ENCODE results near the gene SMAD3. TPM values are rescaled to one million over a fixed set of nuclear protein-coding genes. Genes with fewer than 3 reads are reported as not detected.

SMAD3 gene
- total RNA-seq, 1 donor from 2014 or later = 12.5 TPM

DNA sequence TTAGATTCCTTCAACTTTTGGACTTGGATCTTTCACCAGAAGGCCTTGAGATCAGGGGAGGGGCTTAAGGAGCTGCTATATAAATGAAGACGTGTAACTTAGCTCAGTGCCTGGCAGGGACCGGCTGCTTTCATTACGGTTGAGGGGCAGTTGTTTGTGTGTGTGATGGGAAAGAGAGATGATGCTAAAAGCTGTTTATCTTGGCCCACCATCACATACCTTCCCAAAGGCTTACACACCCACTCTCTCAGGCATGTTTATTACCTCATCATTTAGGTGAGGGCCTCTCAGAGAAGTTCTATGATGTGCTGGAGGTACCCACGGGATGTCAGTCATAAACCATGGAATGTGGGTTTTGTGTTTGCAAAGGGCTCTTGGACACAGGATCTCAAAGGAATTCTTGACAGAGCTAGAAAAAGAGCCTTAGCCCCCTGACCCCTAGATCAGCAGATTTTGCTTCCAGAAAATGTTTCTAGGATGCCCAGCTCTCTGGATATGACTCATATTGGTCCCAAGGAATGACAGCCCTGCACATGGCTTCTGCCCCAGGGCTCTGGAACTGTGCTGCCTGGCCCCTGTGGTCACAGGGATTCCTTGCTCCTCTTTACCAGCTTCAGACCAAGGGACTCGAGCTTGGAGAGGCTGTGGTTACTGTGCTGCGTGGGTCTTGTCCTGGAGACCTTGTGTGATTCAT lies 15.9 kb upstream of the SMAD3 start:
- H3K4me1 Mint-ChIP-seq = peaks cover 34% of the 10 kb centered on the region
- TF ChIP-seq EZH2phosphoT487 (IDR thresholded peaks at IDR 0.05) (no peak), EZH2 (IDR thresholded peaks at IDR 0.05) (no peak)
- TF ChIP-seq, protein P1, sequence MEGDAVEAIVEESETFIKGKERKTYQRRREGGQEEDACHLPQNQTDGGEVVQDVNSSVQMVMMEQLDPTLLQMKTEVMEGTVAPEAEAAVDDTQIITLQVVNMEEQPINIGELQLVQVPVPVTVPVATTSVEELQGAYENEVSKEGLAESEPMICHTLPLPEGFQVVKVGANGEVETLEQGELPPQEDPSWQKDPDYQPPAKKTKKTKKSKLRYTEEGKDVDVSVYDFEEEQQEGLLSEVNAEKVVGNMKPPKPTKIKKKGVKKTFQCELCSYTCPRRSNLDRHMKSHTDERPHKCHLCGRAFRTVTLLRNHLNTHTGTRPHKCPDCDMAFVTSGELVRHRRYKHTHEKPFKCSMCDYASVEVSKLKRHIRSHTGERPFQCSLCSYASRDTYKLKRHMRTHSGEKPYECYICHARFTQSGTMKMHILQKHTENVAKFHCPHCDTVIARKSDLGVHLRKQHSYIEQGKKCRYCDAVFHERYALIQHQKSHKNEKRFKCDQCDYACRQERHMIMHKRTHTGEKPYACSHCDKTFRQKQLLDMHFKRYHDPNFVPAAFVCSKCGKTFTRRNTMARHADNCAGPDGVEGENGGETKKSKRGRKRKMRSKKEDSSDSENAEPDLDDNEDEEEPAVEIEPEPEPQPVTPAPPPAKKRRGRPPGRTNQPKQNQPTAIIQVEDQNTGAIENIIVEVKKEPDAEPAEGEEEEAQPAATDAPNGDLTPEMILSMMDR (IDR thresholded peaks at IDR 0.05) = no peak
- no peak overlapping the region for H3K27ac ChIP-seq

DNA sequence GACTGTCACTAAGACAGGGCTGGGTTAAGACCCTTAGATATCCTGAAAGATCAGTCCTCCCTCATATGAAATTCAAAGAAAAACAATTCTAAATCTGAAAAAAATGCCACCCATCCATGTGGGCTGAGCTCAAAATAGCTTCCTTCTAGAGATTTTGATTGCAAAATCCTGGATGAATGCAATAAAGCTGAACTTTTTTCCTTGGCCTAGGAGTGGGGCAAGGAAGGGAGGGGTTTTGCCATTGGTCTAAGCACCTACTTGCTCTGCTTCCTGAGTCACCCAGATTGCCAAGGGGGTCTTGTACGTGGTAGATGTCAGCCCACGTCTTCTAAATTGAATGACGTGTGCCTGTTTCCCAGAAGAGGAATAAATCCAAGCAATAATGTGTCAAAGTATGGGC lies 15.3 kb upstream of the SMAD3 start:
- no peak for DNase-seq (ENCODE audit: low spot score)
- H3K9me3 ChIP-seq (ENCODE audit: low read depth) = no peaks in the 10 kb centered on the region
- H4K20me1 ChIP-seq (ENCODE audit: low read depth) = no peaks in the 10 kb centered on the region
- H3K27ac ChIP-seq = no peak overlapping the region
- peaks cover 30% of the 10 kb centered on the region for H3K4me1 Mint-ChIP-seq
- H3F3A ChIP-seq (ENCODE audit: low read depth) = no peaks in the 10 kb centered on the region
- TF ChIP-seq EZH2 (IDR thresholded peaks at IDR 0.05) (no peak), EZH2phosphoT487 (IDR thresholded peaks at IDR 0.05) (no peak)
- TF ChIP-seq, protein P1 (IDR thresholded peaks at IDR 0.05) = no peak
- H3K36me3 Mint-ChIP-seq = no peaks in the 10 kb centered on the region
- no peaks in the 10 kb centered on the region for H3K27me3 ChIP-seq
- H2AFZ ChIP-seq (replicated peaks) = no peak overlapping the region
- no peaks in the 10 kb centered on the region for H3K9me3 Mint-ChIP-seq
- no peak overlapping the region for H3K4me3 Mint-ChIP-seq
- no peaks in the 10 kb centered on the region for H3K79me2 ChIP-seq (ENCODE audit: low read depth)
- H3K4me2 ChIP-seq = no peak overlapping the region
- no peak overlapping the region for H3K4me3 ChIP-seq
- H3K36me3 ChIP-seq = no peaks in the 10 kb centered on the region
- no peak overlapping the region for H3K9ac ChIP-seq
- H3K27me3 Mint-ChIP-seq (ENCODE audit: insufficient read depth, low read depth) = peaks cover 7% of the 10 kb centered on the region
- H3K4me1 ChIP-seq = no peaks in the 10 kb centered on the region
- peak overlapping the region; percentile 46 for H3K27ac Mint-ChIP-seq

More for the DNA sequence above, 15.9 kb upstream of the SMAD3 start:
- Histone ChIP-seq H4K20me1 (ENCODE audit: low read depth) (no peaks in the 10 kb centered on the region), H3F3A (ENCODE audit: low read depth) (no peaks in the 10 kb centered on the region), H3K79me2 (ENCODE audit: low read depth) (no peaks in the 10 kb centered on the region), H3K36me3 (no peaks in the 10 kb centered on the region), H2AFZ (replicated peaks) (no peak overlapping the region), H3K9me3 (ENCODE audit: low read depth) (no peaks in the 10 kb centered on the region), H3K4me3 (no peak overlapping the region), H3K9ac (no peak overlapping the region), H3K4me1 (peaks cover 3% of the 10 kb centered on the region), H3K27me3 (no peaks in the 10 kb centered on the region), H3K4me2 (no peak overlapping the region)
- DNase-seq (ENCODE audit: low spot score) = no peak
- H3K36me3 Mint-ChIP-seq = no peaks in the 10 kb centered on the region
- H3K27me3 Mint-ChIP-seq (ENCODE audit: insufficient read depth, low read depth) = peaks cover 7% of the 10 kb centered on the region
- H3K4me3 Mint-ChIP-seq = no peak overlapping the region
- peak overlapping the region; percentile 46 for H3K27ac Mint-ChIP-seq
- no peaks in the 10 kb centered on the region for H3K9me3 Mint-ChIP-seq

DNA sequence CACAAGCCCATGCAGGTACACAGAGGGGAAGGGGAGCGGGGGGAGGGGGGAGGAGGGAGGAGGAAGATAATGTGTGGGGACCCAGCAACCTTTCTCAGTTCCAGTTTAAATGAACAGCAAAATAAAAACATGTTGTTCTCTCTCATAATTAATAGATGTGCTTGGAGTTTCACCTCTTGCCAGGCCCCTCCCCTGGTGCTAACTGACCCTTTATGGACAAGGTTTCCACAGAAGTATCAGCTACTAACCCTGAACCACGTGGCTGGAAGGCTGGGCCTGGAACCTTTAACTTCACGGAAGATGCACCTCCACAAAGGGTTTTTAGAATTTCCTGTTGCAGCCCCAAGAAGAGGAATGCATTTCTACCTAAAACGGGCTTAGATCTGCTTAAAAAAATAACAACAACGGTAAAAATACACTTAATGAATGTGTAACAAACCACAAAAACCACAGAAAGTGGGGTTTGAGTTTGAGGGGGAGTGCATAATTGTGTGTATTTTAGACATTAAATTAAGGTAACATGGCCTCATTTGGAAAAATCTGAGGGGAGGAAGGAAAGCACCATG lies 14.8 kb upstream of the SMAD3 start:
- H3K9ac ChIP-seq = no peak overlapping the region
- H2AFZ ChIP-seq (replicated peaks) = no peak overlapping the region
- H3K4me3 ChIP-seq = no peak overlapping the region
- H3K36me3 ChIP-seq = no peaks in the 10 kb centered on the region
- no peak overlapping the region for H3K27ac Mint-ChIP-seq
- H3K79me2 ChIP-seq (ENCODE audit: low read depth) = no peaks in the 10 kb centered on the region
- H3K27me3 ChIP-seq = no peaks in the 10 kb centered on the region
- no peaks in the 10 kb centered on the region for H3K9me3 ChIP-seq (ENCODE audit: low read depth)
- no peak overlapping the region for H3K4me3 Mint-ChIP-seq
- no peaks in the 10 kb centered on the region for H3K36me3 Mint-ChIP-seq
- H3K4me2 ChIP-seq = no peak overlapping the region
- no peaks in the 10 kb centered on the region for H3K4me1 ChIP-seq
- H3F3A ChIP-seq (ENCODE audit: low read depth) = no peaks in the 10 kb centered on the region
- H3K27ac ChIP-seq = no peak overlapping the region
- TF ChIP-seq, protein P1 (IDR thresholded peaks at IDR 0.05) = no peak
- TF ChIP-seq EZH2phosphoT487 (IDR thresholded peaks at IDR 0.05) (no peak), EZH2 (IDR thresholded peaks at IDR 0.05) (no peak)
- no peaks in the 10 kb centered on the region for H3K9me3 Mint-ChIP-seq
- peaks cover 30% of the 10 kb centered on the region for H3K4me1 Mint-ChIP-seq
- H3K27me3 Mint-ChIP-seq (ENCODE audit: insufficient read depth, low read depth) = peaks cover 7% of the 10 kb centered on the region
- DNase-seq (ENCODE audit: low spot score) = no peak
- H4K20me1 ChIP-seq (ENCODE audit: low read depth) = no peaks in the 10 kb centered on the region
